Caco-2 (cell line): ENCODE measurements around the gene SLC20A1. TPM values are rescaled to one million over a fixed set of nuclear protein-coding genes. Genes with fewer than 3 reads are reported as not detected.

Experiments
- BruUV-seq: library from RNA; stranded (reverse); fragments of 400-500 nt; replicated peaks from 2 replicates; lab custom pipeline; 2021; lab: Mats Ljungman, UMichigan
- CTCF ChIA-PET: fragments of 300-600 bp; sonication (Branson Sonifier 250); formaldehyde crosslinking; loops from one replicate; lab custom pipeline; 2022; ENCODE audit warnings: antibody characterized with exemption; lab: Charles Lee
- POLR2A ChIA-PET: fragments of 300-600 bp; sonication (Branson Sonifier 250); formaldehyde crosslinking; loops from one replicate; lab custom pipeline; 2022; ENCODE audit warnings: antibody characterized with exemption; lab: Charles Lee
- DNase-seq, 2 experiments: peaks; one replicate each; pipeline versions ENCODE4 v3.0.0 to v3.0.0-alpha.2; 2020 to 2022
- H3K27me3 ChIP-seq: replicated peaks from 2 replicates; pipeline ENCODE4 v1.6.0; 2011; ENCODE audit warnings: low read length; ENCODE audit not compliant: control insufficient read depth, insufficient read depth
- H3K36me3 ChIP-seq: 2 replicates; pipeline ENCODE4 v1.5.1; 2011; ENCODE audit warnings: low read length; ENCODE audit not compliant: control insufficient read depth, insufficient read depth
- H3K4me1 ChIP-seq: fragments of 250-450 bp; sonication (Bioruptor Pico); 2 replicates; pipeline ENCODE4 v1.5.1; 2020; ENCODE audit warnings: mild to moderate bottlenecking
- H3K4me3 ChIP-seq: 2 replicates; pipeline ENCODE4 v1.5.1; 2011; ENCODE audit warnings: low read depth, mild to moderate bottlenecking, control low read depth, low read length
- H3K9me3 ChIP-seq: fragments of 250-450 bp; sonication (Bioruptor Pico); 2 replicates; pipeline ENCODE4 v1.5.1; 2020; ENCODE audit warnings: mild to moderate bottlenecking, moderate library complexity
- H3K27ac Mint-ChIP-seq: one replicate; pipeline ENCODE4 v1.8.0; 2022; ENCODE audit warnings: mixed read lengths; ENCODE audit not compliant: unreplicated experiment
- H3K27me3 Mint-ChIP-seq: one replicate; pipeline ENCODE4 v1.8.0; 2022; ENCODE audit warnings: mixed read lengths; ENCODE audit not compliant: insufficient read depth, unreplicated experiment
- H3K36me3 Mint-ChIP-seq: one replicate; pipeline ENCODE4 v1.8.0; 2022; ENCODE audit warnings: mild to moderate bottlenecking, mixed read lengths; ENCODE audit not compliant: insufficient read depth, unreplicated experiment
- H3K4me1 Mint-ChIP-seq: one replicate; pipeline ENCODE4 v1.8.0; 2022; ENCODE audit warnings: low read depth, mixed read lengths; ENCODE audit not compliant: unreplicated experiment
- H3K4me3 Mint-ChIP-seq: one replicate; pipeline ENCODE4 v1.8.0; 2022; ENCODE audit warnings: mild to moderate bottlenecking, moderate library complexity, mixed read lengths; ENCODE audit not compliant: unreplicated experiment
- H3K9me3 Mint-ChIP-seq: one replicate; pipeline ENCODE4 v1.8.0; 2022; ENCODE audit warnings: mixed read lengths; ENCODE audit not compliant: unreplicated experiment
- CTCF ChIP-seq, 2 experiments: fragments of 200-600 bp in 1 of 2; IDR thresholded peaks; 1 replicate in 1 of 2; 2 replicates in 1 of 2; pipeline versions ENCODE4 v1.5.1 to v1.8.0; 2011 to 2022; ENCODE audit warnings: antibody characterized with exemption in 1 of 2, control low read depth in 1 of 2, inconsistent platforms in 1 of 2, low read depth in 1 of 2, low read length in 1 of 2, mild to moderate bottlenecking in 1 of 2, moderate library complexity in 1 of 2; ENCODE audit not compliant: insufficient read depth in 1 of 2, severe bottlenecking in 1 of 2, unreplicated experiment in 1 of 2
- intact Hi-C: fragments of 100-400 bp; cut with micrococcal nuclease; formaldehyde crosslinking; loops from one replicate; pipeline ENCODE4 v1.10.0; 2022; ENCODE audit not compliant: unreplicated experiment
- total RNA-seq: library from RNA; stranded (reverse); gene quantifications from 2 replicates; pipeline ENCODE4 v1.2.3, GENCODE V29; 2022

SLC20A1 gene
- total RNA-seq, 1 experiment from 2014 or later: 91.1 TPM

DNA sequence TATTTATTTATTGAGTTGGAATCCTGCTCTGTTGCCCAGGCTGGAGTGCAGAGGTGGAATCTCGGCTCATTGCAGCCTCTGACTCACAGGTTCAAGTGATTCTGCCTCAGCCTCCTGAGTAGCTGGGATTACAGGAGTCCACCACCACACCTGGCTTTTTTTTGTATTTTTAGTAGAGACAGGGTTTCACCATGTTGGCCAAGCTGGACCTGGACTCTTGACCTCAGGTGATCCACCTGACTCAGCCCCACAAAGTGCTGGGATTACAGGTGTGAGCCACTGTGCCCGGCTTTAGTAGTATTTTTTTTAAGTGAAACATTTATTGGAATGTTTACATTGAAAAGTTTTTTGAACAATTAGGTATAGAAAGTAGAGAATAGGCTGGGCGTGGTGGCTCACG lies 23.9 kb downstream of the SLC20A1 start:
- Mint-ChIP-seq H3K27ac (no peak overlapping the region), H3K4me3 (no peak overlapping the region), H3K4me1 (no peaks in the 10 kb centered on the region), H3K27me3 (no peaks in the 10 kb centered on the region), H3K9me3 (no peaks in the 10 kb centered on the region), H3K36me3 (peaks cover 16% of the 10 kb centered on the region)
- Histone ChIP-seq H3K36me3 (no peaks in the 10 kb centered on the region), H3K4me1 (peaks cover 7% of the 10 kb centered on the region), H3K27me3 (no peaks in the 10 kb centered on the region), H3K9me3 (no peaks in the 10 kb centered on the region), H3K4me3 (no peak overlapping the region)
- ChIA-PET POLR2A (no interaction called here), CTCF (no interaction called here)
- BruUV-seq: no TSS peak
- no peak for TF ChIP-seq CTCF (IDR thresholded peaks at IDR 0.05; ENCODE audit: insufficient read depth in 1 of 2, low read depth in 1 of 2, low read length in 1 of 2, severe bottlenecking in 1 of 2, unreplicated experiment in 1 of 2)
- intact Hi-C loops: no loop called here
- no peak for DNase-seq

DNA sequence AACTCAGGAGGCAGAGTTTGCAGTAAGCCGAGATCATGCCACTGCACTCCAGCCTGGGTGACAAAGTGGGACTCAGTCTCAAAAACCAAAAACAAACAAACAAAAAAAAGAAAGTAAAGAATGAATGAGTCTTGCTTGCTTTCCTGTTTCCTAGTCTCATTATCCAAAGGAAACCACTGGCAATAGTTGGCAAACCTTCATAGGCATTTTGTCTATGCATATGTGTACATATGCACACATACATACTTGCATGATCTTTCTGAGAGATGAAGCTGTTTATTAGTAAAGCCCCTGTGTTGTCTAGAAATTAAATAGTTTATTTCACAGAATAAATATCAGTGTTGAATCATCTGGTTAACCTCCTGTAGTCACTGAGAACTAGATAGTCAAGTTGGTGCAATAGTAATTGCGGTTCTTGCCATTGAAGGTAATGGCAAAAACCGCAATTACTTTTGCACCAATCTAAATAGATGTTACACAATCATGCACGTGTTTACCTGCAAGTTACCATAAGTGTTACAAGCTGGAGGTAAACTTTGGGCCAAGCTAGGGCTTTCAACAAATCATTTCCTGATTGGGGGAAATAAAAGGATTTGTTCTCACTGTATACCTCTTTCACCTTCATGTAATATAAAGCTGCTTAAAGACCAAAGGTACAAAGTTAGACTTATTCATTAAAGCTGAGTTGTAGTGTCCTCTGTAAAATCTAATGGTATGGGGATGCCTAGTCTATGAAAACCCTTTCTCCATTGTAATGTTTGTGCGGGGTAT lies 24.7 kb downstream of the SLC20A1 start:
- no peaks in the 10 kb centered on the region for H3K9me3 Mint-ChIP-seq
- Histone ChIP-seq H3K27me3 (no peaks in the 10 kb centered on the region), H3K9me3 (no peaks in the 10 kb centered on the region), H3K4me1 (peaks cover 7% of the 10 kb centered on the region), H3K4me3 (no peak overlapping the region), H3K36me3 (no peaks in the 10 kb centered on the region)
- no peak overlapping the region for H3K27ac Mint-ChIP-seq
- ChIA-PET CTCF (no interaction called here), POLR2A (no interaction called here)
- no peak overlapping the region for H3K4me3 Mint-ChIP-seq
- no TSS peak for BruUV-seq
- intact Hi-C loops: no loop called here
- H3K36me3 Mint-ChIP-seq: peaks cover 9% of the 10 kb centered on the region
- no peak for DNase-seq
- H3K4me1 Mint-ChIP-seq: no peaks in the 10 kb centered on the region
- no peaks in the 10 kb centered on the region for H3K27me3 Mint-ChIP-seq
- no peak for TF ChIP-seq CTCF (IDR thresholded peaks at IDR 0.05; ENCODE audit: insufficient read depth in 1 of 2, low read depth in 1 of 2, low read length in 1 of 2, severe bottlenecking in 1 of 2, unreplicated experiment in 1 of 2)

DNA sequence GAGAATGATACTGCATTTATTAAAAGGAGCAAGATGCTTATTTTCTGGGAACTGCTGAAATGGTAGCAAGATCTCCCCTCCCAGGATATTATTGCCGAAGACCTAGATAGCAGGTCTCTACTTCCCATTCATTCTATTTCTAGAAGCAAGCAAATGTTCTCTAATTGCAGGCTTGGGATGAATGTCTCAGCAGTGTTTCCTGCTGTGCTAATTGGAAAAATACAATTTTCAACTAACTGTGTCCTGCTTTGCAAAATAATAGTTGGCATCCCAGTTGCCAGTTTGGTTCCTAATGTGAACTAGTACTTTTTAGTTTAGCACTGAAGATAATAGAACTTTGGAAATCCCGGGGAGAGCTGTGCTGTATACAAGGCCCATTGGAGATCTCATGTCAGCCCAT lies 26.1 kb downstream of the SLC20A1 start:
- intact Hi-C loops: no loop called here
- Mint-ChIP-seq H3K27ac (no peak overlapping the region), H3K4me3 (no peak overlapping the region), H3K27me3 (no peaks in the 10 kb centered on the region), H3K36me3 (peaks cover 5% of the 10 kb centered on the region), H3K4me1 (no peaks in the 10 kb centered on the region), H3K9me3 (no peaks in the 10 kb centered on the region)
- no peak for DNase-seq
- Histone ChIP-seq H3K9me3 (no peaks in the 10 kb centered on the region), H3K27me3 (no peaks in the 10 kb centered on the region), H3K36me3 (no peaks in the 10 kb centered on the region), H3K4me3 (no peak overlapping the region), H3K4me1 (peaks cover 7% of the 10 kb centered on the region)
- no peak for TF ChIP-seq CTCF (IDR thresholded peaks at IDR 0.05; ENCODE audit: insufficient read depth in 1 of 2, low read depth in 1 of 2, low read length in 1 of 2, severe bottlenecking in 1 of 2, unreplicated experiment in 1 of 2)
- ChIA-PET POLR2A (interaction anchor here (0.7 kb wide), 1 partner anchor 73 kb away, joined by 10 read pairs; no protein-coding TSS in a partner anchor), CTCF (interaction anchor here (0.7 kb wide), 1 partner anchor 13 kb away, joined by 4 read pairs; no protein-coding TSS in a partner anchor)
- no TSS peak for BruUV-seq
